MCF 10A (cell line): ENCODE results near the gene LHX3. TPM values are rescaled to one million over a fixed set of nuclear protein-coding genes. Genes with fewer than 3 reads are reported as not detected.

Experiments used
- BruUV-seq: library from RNA; stranded (reverse); fragments of 400-500 nt; replicated peaks from 2 replicates; lab custom pipeline; 2021; lab: Mats Ljungman, UMichigan
- CTCF ChIA-PET: fragments of 300-600 bp; sonication (Branson Sonifier 250); formaldehyde crosslinking; extraction: SDS; loops from one replicate; lab custom pipeline; 2021; ENCODE audit warnings: antibody characterized with exemption, inconsistent platforms; lab: Yijun Ruan, JAX
- POLR2A ChIA-PET: fragments of 300-600, 350-650 bp; sonication (Branson Sonifier 250); formaldehyde crosslinking; extraction: SDS; loops from one replicate; lab custom pipeline; 2020; ENCODE audit warnings: antibody characterized with exemption, inconsistent platforms; lab: Yijun Ruan, JAX
- DNase-seq: peaks from one replicate; pipeline ENCODE4 v3.0.0-alpha.2; 2018; ENCODE audit not compliant: unreplicated experiment
- H3K27ac Mint-ChIP-seq: one replicate; pipeline ENCODE4 v1.8.0; 2022; ENCODE audit warnings: mild to moderate bottlenecking, low read depth, mixed read lengths; ENCODE audit not compliant: unreplicated experiment
- H3K27me3 Mint-ChIP-seq: one replicate; pipeline ENCODE4 v1.8.0; 2022; ENCODE audit warnings: mixed read lengths; ENCODE audit not compliant: insufficient read depth, unreplicated experiment
- H3K36me3 Mint-ChIP-seq: one replicate; pipeline ENCODE4 v1.8.0; 2022; ENCODE audit warnings: mild to moderate bottlenecking, moderate library complexity, mixed read lengths; ENCODE audit not compliant: insufficient read depth, unreplicated experiment
- H3K4me1 Mint-ChIP-seq: one replicate; pipeline ENCODE4 v1.8.0; 2022; ENCODE audit warnings: mixed read lengths; ENCODE audit not compliant: insufficient read depth, unreplicated experiment
- H3K4me3 Mint-ChIP-seq: one replicate; pipeline ENCODE4 v1.8.0; 2022; ENCODE audit warnings: mild to moderate bottlenecking, moderate library complexity, mixed read lengths; ENCODE audit not compliant: unreplicated experiment
- H3K9me3 Mint-ChIP-seq: one replicate; pipeline ENCODE4 v1.8.0; 2022; ENCODE audit warnings: mixed read lengths; ENCODE audit not compliant: unreplicated experiment
- intact Hi-C: fragments of 100-400 bp; cut with micrococcal nuclease; formaldehyde crosslinking; loops from 2 replicates; pipeline ENCODE4 v1.14.1; 2022
- total RNA-seq: library from RNA; stranded (reverse); gene quantifications from 2 replicates; pipeline ENCODE4 v1.2.3, GENCODE V29; 2022
- TF ChIP-seq, protein P1 (sequence below): fragments of 200-600 bp; IDR thresholded peaks from one replicate; pipeline ENCODE4 v1.8.0; 2022; ENCODE audit warnings: antibody characterized with exemption, mild to moderate bottlenecking; ENCODE audit not compliant: unreplicated experiment

The LHX3 gene
- total RNA-seq, 1 experiment from 2014 or later, result 0.26 TPM

DNA sequence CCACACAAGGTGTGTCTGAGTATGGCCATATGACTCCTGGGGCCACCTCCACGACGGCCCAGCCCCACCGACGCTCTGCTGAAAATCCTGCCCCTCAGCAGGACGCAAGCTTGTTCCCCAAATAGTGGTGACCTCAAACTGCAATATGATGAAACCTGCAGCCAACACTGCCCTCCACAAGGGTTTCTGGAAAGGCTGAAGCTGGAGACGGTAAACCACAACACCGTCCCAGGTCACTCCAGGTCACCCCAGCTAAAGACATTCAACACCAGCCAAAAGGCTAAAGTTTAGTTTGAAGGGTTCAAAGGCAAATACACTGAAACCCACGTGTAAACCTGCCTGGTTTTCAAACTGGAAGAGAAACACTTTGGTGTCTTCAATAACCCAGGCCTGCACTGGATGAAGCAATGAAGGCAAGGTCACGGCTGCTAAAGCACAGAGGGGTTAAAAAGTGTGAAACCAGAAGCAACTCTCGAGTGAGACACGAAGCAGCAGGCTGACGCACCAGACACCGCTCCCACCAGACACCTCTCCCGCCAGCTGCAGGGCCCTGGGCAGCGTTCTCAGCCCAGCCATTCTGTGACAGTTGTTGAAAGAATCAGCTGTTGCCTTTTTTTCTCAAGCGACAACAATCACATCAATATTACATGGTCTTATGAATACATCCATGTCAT lies 1.8 kb upstream of the LHX3 start:
- H3K9me3 Mint-ChIP-seq, result no peaks in the 10 kb centered on the region

DNA sequence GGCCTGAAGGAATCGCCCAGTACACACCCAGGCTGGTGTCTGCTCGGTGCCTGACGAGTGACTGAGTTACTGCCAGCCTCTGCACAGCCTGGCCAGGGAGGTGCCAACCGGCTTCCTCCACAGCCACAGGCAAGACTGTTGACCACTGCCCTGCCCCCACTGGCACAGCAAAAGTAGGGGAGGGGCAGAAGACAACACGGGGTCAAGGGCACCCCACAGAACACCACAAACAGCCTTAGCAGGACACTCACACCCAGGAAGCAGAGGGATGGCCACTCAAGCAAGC lies 722 bp upstream of the LHX3 start:
- Mint-ChIP-seq H3K27me3 (peaks cover 11% of the 10 kb centered on the region), H3K9me3 (no peaks in the 10 kb centered on the region), H3K4me1 (no peaks in the 10 kb centered on the region), H3K4me3 (no peak overlapping the region), H3K27ac (no peak overlapping the region), H3K36me3 (peaks cover 22% of the 10 kb centered on the region)
- no TSS peak for BruUV-seq
- CTCF ChIA-PET, result no interaction called here
- POLR2A ChIA-PET, result no interaction called here
- TF ChIP-seq, protein P1, sequence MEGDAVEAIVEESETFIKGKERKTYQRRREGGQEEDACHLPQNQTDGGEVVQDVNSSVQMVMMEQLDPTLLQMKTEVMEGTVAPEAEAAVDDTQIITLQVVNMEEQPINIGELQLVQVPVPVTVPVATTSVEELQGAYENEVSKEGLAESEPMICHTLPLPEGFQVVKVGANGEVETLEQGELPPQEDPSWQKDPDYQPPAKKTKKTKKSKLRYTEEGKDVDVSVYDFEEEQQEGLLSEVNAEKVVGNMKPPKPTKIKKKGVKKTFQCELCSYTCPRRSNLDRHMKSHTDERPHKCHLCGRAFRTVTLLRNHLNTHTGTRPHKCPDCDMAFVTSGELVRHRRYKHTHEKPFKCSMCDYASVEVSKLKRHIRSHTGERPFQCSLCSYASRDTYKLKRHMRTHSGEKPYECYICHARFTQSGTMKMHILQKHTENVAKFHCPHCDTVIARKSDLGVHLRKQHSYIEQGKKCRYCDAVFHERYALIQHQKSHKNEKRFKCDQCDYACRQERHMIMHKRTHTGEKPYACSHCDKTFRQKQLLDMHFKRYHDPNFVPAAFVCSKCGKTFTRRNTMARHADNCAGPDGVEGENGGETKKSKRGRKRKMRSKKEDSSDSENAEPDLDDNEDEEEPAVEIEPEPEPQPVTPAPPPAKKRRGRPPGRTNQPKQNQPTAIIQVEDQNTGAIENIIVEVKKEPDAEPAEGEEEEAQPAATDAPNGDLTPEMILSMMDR, result no peak
- DNase-seq, result no peak
- intact Hi-C loops, result no loop called here

More for the DNA sequence above, 1.8 kb upstream of the LHX3 start:
- no peak overlapping the region for H3K27ac Mint-ChIP-seq
- TF ChIP-seq, protein P1, result no peak
- H3K27me3 Mint-ChIP-seq, result peaks cover 11% of the 10 kb centered on the region
- CTCF ChIA-PET, result interaction anchor here (0.6 to 0.9 kb wide), 2 partner anchors 20 to 37 kb away, joined by 3 read pairs; no protein-coding TSS in a partner anchor
- peaks cover 22% of the 10 kb centered on the region for H3K36me3 Mint-ChIP-seq
- no peak for DNase-seq
- no peaks in the 10 kb centered on the region for H3K4me1 Mint-ChIP-seq
- POLR2A ChIA-PET, result no interaction called here
- intact Hi-C loops, result no loop called here
- H3K4me3 Mint-ChIP-seq, result no peak overlapping the region
- no TSS peak for BruUV-seq

DNA sequence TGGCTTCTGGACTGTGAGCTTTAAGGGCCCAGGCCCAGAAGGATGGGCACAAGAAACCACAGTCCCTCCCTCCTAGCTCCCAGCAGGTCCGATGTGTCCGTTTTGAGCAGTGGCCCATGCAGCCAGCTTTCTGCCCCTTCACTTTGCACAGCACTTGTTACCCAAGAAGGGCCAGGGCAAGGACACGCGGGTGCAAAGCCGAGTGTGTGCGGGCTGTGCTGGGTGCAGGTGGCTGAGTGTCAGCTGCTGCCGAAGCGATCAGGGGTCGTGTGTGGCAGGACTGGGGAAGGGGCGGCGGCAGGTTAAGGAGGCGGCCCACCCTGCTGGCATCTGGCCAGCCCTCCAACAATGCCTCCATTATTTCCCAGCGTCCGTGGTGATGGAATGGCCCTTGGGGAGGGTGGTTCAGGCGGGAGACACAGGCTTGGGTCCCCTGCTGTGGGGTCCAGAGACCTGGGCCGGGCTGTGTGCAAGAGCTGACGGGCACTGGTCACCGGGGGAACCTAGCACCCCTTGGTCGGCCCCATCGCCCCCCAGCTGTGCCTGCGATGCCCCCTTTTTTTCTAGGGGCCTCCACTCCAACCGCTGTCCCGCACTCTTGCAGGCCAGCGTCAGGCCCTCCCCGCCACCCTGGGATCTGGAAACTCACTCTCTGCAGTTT lies 653 bp downstream of the LHX3 start:
- DNase-seq, result no peak
- CTCF ChIA-PET, result interaction anchor here (1.4 kb wide), 1 partner anchor 80 kb away, joined by 7 read pairs; no protein-coding TSS in a partner anchor

More for the DNA sequence above, 653 bp downstream of the LHX3 start:
- H3K36me3 Mint-ChIP-seq, result peaks cover 17% of the 10 kb centered on the region
- TF ChIP-seq, protein P1, result no peak
- H3K27ac Mint-ChIP-seq, result no peak overlapping the region
- no peaks in the 10 kb centered on the region for H3K9me3 Mint-ChIP-seq
- no peak overlapping the region for H3K4me3 Mint-ChIP-seq
- intact Hi-C loops, result no loop called here
- peaks cover 11% of the 10 kb centered on the region for H3K27me3 Mint-ChIP-seq
- POLR2A ChIA-PET, result no interaction called here
- BruUV-seq, result no TSS peak
- no peaks in the 10 kb centered on the region for H3K4me1 Mint-ChIP-seq
